Measurements from ENCODE around the gene USP49.

USP49 gene

GRCh38 chr6:41786451-41787218 lies 108.5 kb downstream of the USP49 start (continued):
- TF ChIP-seq ZIC2 (tag by site-specific recombination; IDR thresholded peaks at IDR 0.05) (0 out of 2 replicates have a peak, but pooled peaks have one; percentile 17), ZNF561 (tag by site-specific recombination; IDR thresholded peaks at IDR 0.05; ENCODE audit: borderline replicate concordance) (peak; percentile 84), KLF10 (tag by site-specific recombination; IDR thresholded peaks at IDR 0.05) (peak; percentile 64; the same call in 1 of the 2 replicates), ZNF660 (tag by site-specific recombination; IDR thresholded peaks at IDR 0.05) (peak; percentile 84), ZNF280D (tag by site-specific recombination; IDR thresholded peaks at IDR 0.05) (no peak), ZNF707 (tag by site-specific recombination; IDR thresholded peaks at IDR 0.05) (no peak), ZFP3 (tag by site-specific recombination; IDR thresholded peaks at IDR 0.05; ENCODE audit: low read depth) (no peak)

- Histone ChIP-seq H3K27ac (ENCODE audit: extremely low read depth, low read depth, low read length) (peak overlapping the region; percentile 12; the same call in 1 of the 2 replicates), H3K9me3 (ENCODE audit: control insufficient read depth, insufficient read depth, low read depth, low read length) (no peaks in the 10 kb centered on the region), H3K36me3 (ENCODE audit: control insufficient read depth in 2 of 2, insufficient read depth in 1 of 2, low read length in 2 of 2) (peaks cover 11 to 34% of the 10 kb centered on the region in 2 experiments), H3K4me3 (ENCODE audit: low read depth, low read length) (peak overlapping the region; percentile 67), H3K4me1 (ENCODE audit: control insufficient read depth, insufficient read depth, low read length) (peaks cover 2% of the 10 kb centered on the region)
- POLR2A ChIA-PET = interaction anchor here (1.1 to 4.3 kb wide), 8 partner anchors 9 to 440 kb away, joined by 3 to 34 read pairs (median 6); partner anchors contain the start of genes BYSL, MED20, TAF8 and USP49
- CTCF ChIA-PET = interaction anchor here (0.6 to 10.9 kb wide), 51 partner anchors 9 to 1093 kb away, joined by 3 to 192 read pairs (median 6); partner anchors contain the start of genes BYSL, CCND3, MED20 and RPL7L1
- TF ChIP-seq ZNF645 (tag by site-specific recombination; IDR thresholded peaks at IDR 0.05) (no peak), ZNF214 (tag by site-specific recombination; IDR thresholded peaks at IDR 0.05; ENCODE audit: borderline replicate concordance) (no peak), ZNF558 (tag by site-specific recombination; IDR thresholded peaks at IDR 0.05) (no peak), ZNF366 (tag by site-specific recombination; conservative IDR thresholded peaks at IDR 0.05) (peak; percentile 38; the same call in 1 of the 2 replicates), ZNF514 (tag by site-specific recombination; IDR thresholded peaks at IDR 0.05) (no peak), ZNF488 (tag by site-specific recombination; IDR thresholded peaks at IDR 0.05) (no peak), ZNF843 (tag by site-specific recombination; IDR thresholded peaks at IDR 0.05) (no peak), MYNN (tag by site-specific recombination; IDR thresholded peaks at IDR 0.05; ENCODE audit: borderline replicate concordance) (no peak), ZNF510 (tag by site-specific recombination; IDR thresholded peaks at IDR 0.05; ENCODE audit: insufficient replicate concordance) (no peak), ZNF24 (tag by site-specific recombination; IDR thresholded peaks at IDR 0.05) (peak; percentile 90), ZNF350 (tag by site-specific recombination; IDR thresholded peaks at IDR 0.05) (no peak), ZBTB8A (tag by site-specific recombination; IDR thresholded peaks at IDR 0.05) (no peak), SP2 (tag by site-specific recombination; IDR thresholded peaks at IDR 0.05) (no peak), ZNF2 (tag by site-specific recombination; IDR thresholded peaks at IDR 0.05) (0 out of 2 replicates have a peak, but pooled peaks have one; percentile 19), ZNF221 (tag by site-specific recombination; IDR thresholded peaks at IDR 0.05; ENCODE audit: borderline replicate concordance) (no peak), ZNF518A (tag by site-specific recombination; conservative IDR thresholded peaks at IDR 0.05; ENCODE audit: low read depth) (no peak), ZNF501 (tag by site-specific recombination; IDR thresholded peaks at IDR 0.05) (no peak), ZBTB48 (tag by site-specific recombination; IDR thresholded peaks at IDR 0.05) (peak; percentile 71)
These were observed 109.3 kb downstream of the USP49 start for GRCh38 chr6:41785689-41786450.

All from HEK293 (cell line).